Ectodermal cell (in vitro differentiated cells): Measurements from ENCODE around the gene LAMC3.

Experiments
- H3K27ac ChIP-seq: 2 replicates; pipeline ENCODE4 v1.7.0; 2013; ENCODE audit warnings: mild to moderate bottlenecking, low read depth, low read length; ENCODE audit not compliant: insufficient read depth, poor library complexity, severe bottlenecking
- H3K27me3 ChIP-seq: 2 replicates; pipeline ENCODE4 v1.7.0; 2013; ENCODE audit warnings: mild to moderate bottlenecking, low read length; ENCODE audit not compliant: insufficient read depth, control insufficient read depth, poor library complexity, severe bottlenecking
- H3K36me3 ChIP-seq: one replicate; pipeline ENCODE4 v1.7.0; 2013; ENCODE audit warnings: low read length; ENCODE audit not compliant: control insufficient read depth, insufficient read depth
- H3K4me1 ChIP-seq: one replicate; pipeline ENCODE4 v1.7.0; 2013; ENCODE audit warnings: low read length; ENCODE audit not compliant: control insufficient read depth, insufficient read depth
- H3K4me3 ChIP-seq: 2 replicates; pipeline ENCODE4 v1.7.0; 2013; ENCODE audit warnings: low read depth, low read length, control low read depth; ENCODE audit not compliant: insufficient read depth
- H3K9me3 ChIP-seq: 2 replicates; pipeline ENCODE4 v1.7.0; 2013; ENCODE audit warnings: mild to moderate bottlenecking, low read length, moderate library complexity; ENCODE audit not compliant: control insufficient read depth
- WGBS, 2 experiments: methylation state at CpG; one replicate each; pipeline ENCODE4 v1.1.7; 2013; ENCODE audit warnings: missing lambda C conversion rate in 2 of 2; 5-methylcytosine and 5-hydroxymethylcytosine counted together

The LAMC3 gene

DNA sequence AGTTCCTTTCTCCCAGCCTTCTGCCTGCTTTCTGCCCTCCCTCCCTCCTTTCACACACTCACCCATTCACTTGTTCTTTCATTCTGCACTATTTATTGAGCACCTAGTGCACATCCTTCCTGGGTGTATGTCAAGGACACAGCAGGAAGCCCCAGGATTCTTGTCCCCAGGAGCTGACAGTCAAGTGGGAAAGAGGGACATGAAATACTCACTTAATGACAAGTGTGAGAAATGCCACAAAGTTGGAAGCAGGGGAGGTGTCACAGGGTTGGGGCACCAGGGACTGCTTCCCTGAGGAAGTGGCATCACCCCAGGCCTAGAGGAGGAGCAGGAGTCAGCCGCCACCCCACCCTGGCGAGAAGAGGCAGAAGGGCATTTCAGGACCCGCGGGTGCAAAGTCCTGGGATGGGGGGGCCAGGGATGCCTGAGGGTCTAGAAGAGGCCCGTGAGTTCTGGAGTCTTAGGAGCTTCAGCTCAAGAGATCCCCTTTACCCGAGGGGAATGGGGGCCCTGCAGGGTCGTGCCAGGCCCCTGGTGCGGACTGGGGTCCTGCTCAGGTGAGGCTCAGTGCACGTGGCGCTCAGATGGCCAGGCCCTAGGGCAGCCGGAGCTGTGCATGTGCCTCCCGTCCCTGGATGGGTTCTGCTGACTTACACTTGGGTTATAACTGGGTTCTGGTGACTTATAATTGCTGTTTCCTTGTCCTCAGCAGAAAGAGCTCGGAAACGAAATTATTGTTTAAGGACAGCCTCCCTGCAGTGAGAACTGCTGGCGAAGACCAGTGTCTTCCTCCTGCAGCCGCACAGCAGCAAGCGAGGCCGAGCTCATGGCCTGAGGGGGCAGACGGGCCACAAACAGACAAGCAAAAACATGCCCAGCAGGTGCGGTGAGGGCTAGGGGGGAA lies 16.9 kb upstream of the LAMC3 start:
- Histone ChIP-seq H3K4me1 (peaks cover 20% of the 10 kb centered on the region), H3K9me3 (no peaks in the 10 kb centered on the region), H3K27me3 (peaks cover 6% of the 10 kb centered on the region), H3K4me3 (no peak overlapping the region), H3K27ac (no peak overlapping the region), H3K36me3 (no peaks in the 10 kb centered on the region)
- 87% methylated on average over 20 of the region's 20 CpGs for WGBS, 2 experiments

DNA sequence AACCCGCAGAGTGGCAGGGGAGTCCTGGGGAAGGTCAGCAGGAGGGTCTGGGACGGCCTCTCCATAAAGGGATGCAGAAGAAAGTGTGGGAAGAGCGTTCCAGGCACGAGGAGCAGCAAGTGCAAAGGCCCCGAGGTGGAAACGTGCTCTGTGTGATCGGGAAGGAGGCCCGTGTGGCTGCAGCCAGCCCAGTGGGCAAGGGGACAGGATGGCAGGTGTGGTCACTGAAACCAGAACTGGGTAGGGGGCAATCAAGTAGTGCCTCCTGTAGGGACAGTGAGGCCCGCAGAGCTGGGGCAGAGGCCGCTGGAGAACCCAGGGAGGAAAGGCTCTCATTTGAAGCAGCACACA lies 16.3 kb upstream of the LAMC3 start:
- 91 to 92% methylated on average over 10 of the region's 10 CpGs for WGBS, 2 experiments
- H3K27ac ChIP-seq = no peak overlapping the region
- H3K27me3 ChIP-seq = peaks cover 6% of the 10 kb centered on the region
- H3K36me3 ChIP-seq = no peaks in the 10 kb centered on the region
- H3K4me3 ChIP-seq = no peak overlapping the region
- peaks cover 20% of the 10 kb centered on the region for H3K4me1 ChIP-seq
- H3K9me3 ChIP-seq = no peaks in the 10 kb centered on the region

DNA sequence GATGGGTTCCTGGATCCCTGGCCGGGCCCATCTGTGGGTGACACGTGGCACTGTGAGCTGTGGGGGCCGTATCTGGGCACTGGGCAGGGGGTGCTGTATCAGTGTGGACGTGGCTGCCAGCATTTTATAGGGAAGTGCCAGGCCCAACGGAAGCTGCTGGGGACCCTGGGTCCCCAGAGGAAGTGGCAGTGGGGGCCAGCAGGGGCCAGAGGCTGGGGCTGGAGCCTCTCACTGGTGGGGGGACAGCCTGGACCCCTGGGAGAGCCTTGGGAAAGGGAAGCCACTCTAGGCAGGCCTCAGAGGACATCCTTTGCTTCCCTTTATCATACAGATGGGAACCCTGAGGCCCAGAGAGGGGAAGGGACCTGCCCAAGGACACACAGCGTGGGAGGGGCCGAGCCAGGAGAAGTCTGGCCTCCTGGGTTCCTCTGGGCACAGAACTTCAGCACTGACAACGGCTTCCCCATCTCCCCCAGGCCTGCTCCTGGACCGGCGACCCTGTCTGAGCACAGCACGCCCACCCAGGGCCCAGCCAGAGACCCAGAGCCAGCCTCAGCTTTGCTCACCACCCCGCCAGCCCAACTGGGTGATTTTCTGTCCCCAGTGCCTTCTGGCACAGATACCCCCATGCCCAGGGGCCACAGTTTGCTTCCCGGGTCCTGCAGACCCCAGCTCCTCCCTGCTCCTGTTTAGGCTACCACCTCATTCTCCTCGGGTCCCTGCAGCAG lies 15.5 kb upstream of the LAMC3 start:
- Histone ChIP-seq H3K27me3 (peaks cover 7% of the 10 kb centered on the region), H3K4me1 (peaks cover 20% of the 10 kb centered on the region), H3K27ac (no peak overlapping the region), H3K36me3 (no peaks in the 10 kb centered on the region), H3K4me3 (no peak overlapping the region), H3K9me3 (no peaks in the 10 kb centered on the region)
- 88 to 91% methylated on average over 14 of the region's 14 CpGs for whole genome bisulfite sequencing, 2 experiments

DNA sequence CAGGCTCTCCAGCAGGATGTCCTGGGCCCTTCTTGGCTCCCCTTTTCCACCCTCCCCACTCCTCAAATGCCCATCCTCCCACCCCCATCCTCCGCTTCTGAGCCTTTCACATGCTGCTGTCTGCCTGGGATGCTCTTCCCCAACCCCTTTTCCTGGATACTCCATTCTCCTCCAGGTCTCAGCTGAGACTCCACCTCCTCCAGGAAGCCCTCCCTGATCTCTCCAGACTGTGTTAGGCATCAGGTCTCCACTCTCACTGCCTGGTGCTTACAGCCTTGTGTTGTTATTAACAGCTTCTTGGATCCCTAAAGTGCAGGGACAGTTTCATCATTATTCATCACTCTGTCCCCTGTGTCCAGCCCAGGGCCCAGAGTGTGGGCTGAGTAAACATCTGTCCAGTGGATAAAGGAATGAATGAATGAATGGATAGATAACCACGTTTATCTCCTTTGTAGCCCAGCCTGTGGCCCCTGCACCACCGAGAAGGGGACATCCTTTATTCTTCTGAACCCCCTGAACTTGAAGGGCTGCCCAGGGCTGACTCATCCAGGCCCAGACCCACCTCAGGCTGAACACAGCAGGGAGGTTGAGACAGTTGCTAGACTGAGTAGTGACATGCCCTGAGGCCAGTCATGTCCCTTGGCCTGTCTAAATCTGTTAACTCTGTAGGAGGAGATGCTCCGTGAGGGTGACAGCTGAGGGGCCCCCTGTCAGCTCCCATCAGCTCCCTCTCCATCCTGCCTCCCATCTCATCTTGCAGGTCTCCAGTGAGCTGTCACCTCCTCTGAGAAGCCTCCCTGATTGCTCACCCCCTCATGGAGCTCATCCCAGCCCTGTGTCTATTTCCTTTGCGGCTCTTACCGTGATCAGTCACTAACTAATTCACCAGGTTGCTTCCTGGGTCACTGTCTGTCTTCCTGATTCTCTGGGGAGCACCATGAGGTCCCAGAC lies 14.6 kb upstream of the LAMC3 start:
- H3K4me1 ChIP-seq = peaks cover 20% of the 10 kb centered on the region
- WGBS, 2 experiments = 72 to 75% methylated on average over 6 of the region's 6 CpGs
- H3K4me3 ChIP-seq = no peak overlapping the region
- H3K36me3 ChIP-seq = no peaks in the 10 kb centered on the region
- no peaks in the 10 kb centered on the region for H3K9me3 ChIP-seq
- no peak overlapping the region for H3K27ac ChIP-seq
- peaks cover 17% of the 10 kb centered on the region for H3K27me3 ChIP-seq

DNA sequence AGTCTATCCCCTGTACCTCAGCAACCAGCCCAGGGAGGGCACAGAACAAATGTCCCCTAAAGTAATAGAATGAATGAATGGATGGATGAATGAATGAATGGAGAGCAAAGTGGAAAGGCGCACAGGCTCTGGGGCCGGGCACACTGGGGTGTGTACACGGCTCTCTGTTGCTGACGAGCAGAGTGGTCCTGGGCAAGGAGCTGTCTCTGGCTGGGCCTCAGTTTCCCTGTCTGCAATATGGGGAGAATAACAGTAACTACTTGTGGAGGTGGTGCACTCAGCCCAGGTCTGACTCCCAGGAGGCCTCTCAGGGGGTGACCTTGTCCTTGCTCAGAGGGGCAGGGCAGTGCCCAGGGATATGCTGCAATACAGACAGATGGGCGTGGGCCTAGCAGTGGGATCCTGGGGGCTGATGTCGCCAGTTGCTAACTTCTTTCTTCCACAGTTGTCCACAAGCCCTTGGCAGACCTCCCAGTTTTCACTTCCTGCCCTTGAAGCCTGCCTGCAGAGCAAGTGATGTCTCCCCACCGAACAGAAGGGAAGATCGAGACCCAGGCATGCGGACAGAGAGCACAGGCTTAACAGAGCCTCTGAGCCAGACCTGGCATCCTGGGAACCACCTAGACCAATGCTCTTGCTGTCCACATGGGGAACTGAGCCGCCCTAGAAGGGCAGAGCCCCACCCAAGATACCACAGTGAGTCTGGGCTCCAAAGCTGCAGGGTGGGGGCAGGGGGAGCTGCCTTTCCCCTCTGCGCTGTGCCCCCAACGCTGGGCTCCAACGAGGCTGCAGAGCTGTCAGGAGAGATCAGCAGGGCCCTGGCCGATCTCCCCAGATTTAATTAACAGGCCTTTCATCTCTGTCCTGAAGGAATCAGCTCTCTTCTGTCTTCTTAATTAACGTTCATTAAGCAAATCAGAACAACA lies 13.6 kb upstream of the LAMC3 start:
- Histone ChIP-seq H3K9me3 (no peaks in the 10 kb centered on the region), H3K4me1 (peaks cover 15% of the 10 kb centered on the region), H3K27ac (no peak overlapping the region), H3K27me3 (peaks cover 19% of the 10 kb centered on the region), H3K4me3 (no peak overlapping the region), H3K36me3 (no peaks in the 10 kb centered on the region)
- 53 to 56% methylated on average over 15 of the region's 15 CpGs for WGBS, 2 experiments

DNA sequence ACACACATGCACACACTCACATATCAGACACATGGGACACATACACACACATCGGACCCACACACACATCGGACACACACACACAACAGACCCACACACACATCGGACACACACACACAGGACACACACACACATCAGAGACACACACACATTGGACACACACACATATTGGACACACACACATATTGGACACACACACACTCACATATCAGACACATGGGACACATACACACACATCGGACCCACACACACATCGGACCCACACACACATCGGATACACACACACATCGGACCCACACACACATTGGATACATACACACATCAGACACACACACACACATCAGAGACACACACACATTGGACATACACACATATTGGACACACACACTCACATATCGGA lies 12.8 kb upstream of the LAMC3 start:
- Histone ChIP-seq H3K27me3 (peaks cover 19% of the 10 kb centered on the region), H3K4me3 (no peak overlapping the region), H3K4me1 (peaks cover 7% of the 10 kb centered on the region), H3K36me3 (no peaks in the 10 kb centered on the region), H3K9me3 (no peaks in the 10 kb centered on the region), H3K27ac (no peak overlapping the region)
- WGBS, 2 experiments = 89 to 93% methylated on average over 8 of the region's 8 CpGs

DNA sequence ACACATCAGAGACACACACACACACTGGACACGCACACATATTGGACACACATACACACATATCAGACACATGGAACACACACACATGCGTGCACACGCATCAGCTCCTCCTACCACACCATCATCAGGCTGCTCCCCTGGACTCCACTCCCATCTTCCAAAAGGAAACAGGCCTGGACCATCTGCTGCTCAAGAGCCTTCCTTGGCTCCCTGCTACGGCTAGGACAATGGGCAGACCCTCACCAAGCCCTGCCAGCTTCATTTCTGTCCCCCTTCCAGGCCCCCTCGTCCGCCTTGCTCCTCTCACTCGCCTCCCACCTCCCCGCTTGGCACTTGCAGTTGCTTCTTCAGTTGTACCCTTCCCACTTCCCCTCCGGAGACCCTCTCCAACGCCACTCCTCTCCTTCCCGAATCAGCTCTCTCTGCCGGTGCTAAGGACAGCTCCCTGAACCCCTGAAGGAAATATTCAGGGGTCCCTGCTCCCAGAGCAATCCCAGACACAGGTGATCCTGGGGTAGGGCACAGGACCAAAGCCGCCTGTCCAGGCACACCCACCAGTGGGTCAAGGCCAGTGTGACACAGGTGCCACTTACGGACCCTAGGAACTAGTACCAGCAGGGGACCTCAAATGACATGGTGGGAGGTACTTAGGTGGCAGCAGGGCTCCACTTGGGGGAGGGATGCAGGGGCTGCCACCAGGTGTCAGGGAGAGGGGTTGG lies 12.1 kb upstream of the LAMC3 start:
- Histone ChIP-seq H3K27ac (no peak overlapping the region), H3K9me3 (no peaks in the 10 kb centered on the region), H3K36me3 (no peaks in the 10 kb centered on the region), H3K4me1 (peaks cover 6% of the 10 kb centered on the region), H3K27me3 (peaks cover 15% of the 10 kb centered on the region), H3K4me3 (no peak overlapping the region)
- 81 to 84% methylated on average over 14 of the region's 14 CpGs for WGBS, 2 experiments

DNA sequence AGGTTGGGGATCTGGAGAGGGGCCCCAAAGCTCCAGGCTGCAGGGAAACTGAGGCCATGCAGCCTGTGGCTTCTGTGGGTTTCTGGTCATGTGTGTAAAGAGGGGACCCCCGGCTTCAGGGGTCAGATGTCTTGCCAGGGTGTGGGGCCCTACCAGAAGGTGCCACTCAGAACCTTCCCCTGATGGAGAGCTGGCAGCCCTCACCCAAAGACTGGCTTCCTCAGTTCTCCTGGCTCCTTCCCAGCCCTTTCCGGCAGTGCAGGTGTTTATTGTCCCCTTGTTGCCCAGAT lies 11.6 kb upstream of the LAMC3 start:
- WGBS, 2 experiments = 89 to 91% methylated on average over 2 of the region's 2 CpGs
- H3K9me3 ChIP-seq = no peaks in the 10 kb centered on the region
- H3K27ac ChIP-seq = no peak overlapping the region
- H3K4me1 ChIP-seq = peaks cover 6% of the 10 kb centered on the region
- H3K4me3 ChIP-seq = no peak overlapping the region
- H3K27me3 ChIP-seq = peaks cover 12% of the 10 kb centered on the region
- no peaks in the 10 kb centered on the region for H3K36me3 ChIP-seq
